HG02885 (cell line): Measurements from ENCODE around the gene WNT4.

ENCODE experiments used
- ATAC-seq: cut with Tn5 transposase; IDR thresholded peaks from one replicate; pipeline ENCODE4 v1.9.1; 2021; ENCODE audit warnings: mild to moderate bottlenecking; ENCODE audit not compliant: unreplicated experiment, poor library complexity

WNT4 gene

DNA sequence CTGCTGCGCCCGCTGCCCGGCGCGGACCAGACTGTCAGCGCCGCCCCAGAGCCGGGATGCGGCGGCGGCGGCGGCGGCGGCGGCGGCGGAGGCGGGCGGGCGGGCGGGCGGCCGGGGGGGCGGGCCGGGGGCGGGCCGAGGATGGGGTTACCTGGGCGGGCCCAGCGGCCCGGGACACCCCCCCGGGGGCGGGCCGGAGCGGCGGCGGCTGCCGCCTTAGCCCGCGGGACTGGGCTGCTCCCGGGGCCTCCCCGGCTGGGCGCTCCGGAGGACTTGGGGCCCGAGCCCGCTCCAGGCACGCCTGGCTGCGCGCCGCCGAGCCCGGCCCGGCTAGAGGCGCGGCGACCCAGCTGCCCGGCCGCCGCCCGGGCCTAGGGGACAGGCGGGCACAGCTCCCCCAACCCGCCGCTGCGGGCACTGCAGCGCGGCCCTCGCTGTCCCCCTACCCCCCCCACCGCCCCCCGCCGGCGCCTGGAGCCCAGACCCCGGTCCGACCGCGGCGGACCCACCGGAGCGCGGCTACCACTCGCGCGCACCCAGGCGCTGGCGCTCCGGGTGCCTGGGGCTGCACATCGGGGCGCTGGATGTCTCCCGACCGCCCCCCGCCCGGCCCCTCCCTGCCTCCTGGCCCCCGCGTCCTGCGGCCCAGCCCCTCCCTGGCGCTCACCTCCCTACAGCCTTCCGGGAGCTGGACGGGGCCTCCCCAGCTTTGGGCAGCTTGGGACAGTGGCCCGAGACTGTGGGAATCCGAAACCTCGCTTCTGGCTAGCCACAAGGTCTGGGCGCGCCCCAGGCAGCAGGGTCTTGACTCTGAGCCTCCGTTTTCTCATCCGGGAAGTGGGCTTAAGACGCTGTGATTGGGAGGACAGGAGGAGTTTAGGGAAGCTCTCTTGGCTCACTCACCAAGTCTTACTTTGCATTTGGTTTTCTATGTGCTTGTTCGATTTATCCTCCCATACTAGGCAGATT is at the start of gene WNT4:
Gene WNT4 (minus strand): TSS at position 33 of the 969 bp plus-strand sequence. CDS start 175 bp downstream, outside the sequence.
- no peak for ATAC-seq

DNA sequence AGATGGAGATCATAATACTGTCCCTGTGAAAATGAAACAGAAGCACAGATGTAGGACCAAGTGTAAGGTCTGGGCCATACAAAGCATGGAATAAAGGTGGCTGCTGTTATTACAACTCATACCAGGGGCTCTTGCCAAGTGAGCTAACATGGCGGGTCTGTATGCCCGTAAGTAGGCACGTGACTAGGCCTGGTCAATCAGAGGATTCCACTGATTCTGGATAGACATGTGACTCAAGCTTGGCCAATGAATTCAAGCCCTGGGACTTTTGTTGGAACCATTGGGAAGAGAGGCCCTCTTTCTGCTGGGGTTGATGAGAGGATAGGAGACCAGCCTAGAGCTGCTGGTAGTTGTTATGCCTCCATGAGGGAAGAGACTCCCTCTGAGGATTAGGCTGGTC is 47.8 kb upstream of the WNT4 start:
- no peak for ATAC-seq

DNA sequence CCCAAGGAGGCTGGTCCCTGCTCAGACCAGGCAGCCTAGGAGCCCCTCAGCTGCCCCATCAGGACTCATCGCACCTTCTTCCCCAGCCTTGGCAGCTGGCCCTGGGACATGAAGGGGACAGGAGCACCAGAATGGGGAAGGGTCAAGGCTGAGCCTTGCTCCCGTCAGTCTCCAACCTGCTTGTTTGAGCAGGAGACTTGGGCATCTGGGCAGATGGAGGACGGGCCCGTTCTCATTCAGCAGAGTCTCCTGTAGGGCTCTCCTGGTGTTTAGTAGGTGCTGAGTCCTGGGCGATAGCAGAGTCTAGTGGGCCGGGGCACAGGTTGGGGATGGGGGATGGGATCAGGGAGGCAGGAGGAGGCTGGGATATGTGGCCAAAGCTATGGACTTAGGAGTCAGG is 47.4 kb upstream of the WNT4 start:
- ATAC-seq: no peak

DNA sequence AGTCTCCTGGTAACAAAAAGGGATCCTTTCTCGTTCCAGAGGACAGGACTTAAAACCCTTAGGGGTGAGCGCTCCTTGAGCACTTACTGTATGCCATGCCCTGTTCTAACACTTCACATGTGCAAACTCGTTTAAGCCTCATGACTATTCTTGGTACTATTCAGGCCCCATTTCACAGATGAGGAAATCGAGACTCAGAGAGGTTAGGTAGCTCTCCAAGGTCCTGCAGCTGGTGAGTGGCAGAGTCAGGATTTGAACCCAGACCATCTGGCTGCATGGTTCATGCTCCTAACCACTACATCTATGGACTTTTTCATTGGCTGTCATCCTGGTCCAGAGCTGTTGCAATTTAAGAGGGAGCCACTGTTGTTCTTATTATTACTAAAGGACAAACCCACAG is 46.7 kb upstream of the WNT4 start:
- no peak for ATAC-seq

DNA sequence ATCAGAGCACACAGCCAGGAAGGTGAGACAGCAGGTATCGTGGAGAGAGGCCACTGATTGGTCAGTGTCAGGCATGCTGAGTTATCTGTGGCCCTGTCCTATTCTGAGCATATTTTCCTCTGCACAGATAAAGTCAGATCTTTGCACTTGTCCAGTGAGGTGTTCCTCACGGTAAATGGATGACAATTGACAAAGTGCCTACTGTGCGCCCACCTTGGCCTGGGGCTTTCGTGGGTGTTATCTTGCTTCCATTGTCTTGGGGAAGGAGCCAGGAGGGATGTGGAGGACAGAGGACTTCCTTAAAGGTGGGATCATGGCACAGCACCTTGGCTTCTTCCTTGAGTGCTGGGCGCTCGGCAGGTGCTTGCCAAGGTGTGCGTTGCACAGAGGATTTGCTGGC is 46.0 kb upstream of the WNT4 start:
- no peak for ATAC-seq

DNA sequence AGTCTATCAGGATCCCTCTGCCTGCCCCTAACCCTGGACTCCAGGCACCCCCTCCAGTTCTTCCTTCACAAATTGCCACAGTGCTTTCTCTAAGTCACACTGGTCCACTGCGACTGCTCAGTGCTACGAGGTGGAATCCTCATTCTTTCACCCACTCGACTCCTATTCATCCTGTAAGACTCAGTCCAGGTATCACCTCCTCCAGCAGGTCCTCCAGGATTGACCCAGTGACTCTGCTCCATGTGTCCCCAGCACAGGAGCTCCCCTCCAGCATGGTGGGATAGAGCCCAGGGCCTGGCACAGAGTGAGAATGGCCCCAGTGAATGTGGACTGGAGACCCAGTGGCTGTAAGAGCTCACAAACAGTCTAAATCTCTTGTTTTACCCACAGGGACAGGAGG is 45.5 kb upstream of the WNT4 start:
- no peak for ATAC-seq

DNA sequence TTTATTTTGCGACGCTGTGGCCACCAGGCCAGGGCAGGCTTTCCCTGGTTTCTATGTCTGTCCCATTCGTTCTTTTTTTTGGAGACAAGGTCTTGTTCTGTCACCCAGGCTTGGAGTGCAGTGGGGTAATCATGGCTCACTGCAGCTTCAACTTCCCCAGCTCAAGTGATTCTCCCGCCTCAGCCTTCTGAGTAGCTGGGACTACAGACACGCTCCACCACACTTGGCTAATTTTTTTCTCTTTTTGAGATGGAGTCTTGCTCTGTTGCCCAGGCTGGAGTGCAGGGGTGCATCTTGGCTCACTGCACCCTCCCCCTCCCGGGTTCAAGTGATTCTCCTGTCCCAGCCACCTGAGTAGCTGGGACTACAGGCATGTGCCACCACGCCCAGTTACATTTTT is 43.4 kb upstream of the WNT4 start:
- no peak for ATAC-seq

DNA sequence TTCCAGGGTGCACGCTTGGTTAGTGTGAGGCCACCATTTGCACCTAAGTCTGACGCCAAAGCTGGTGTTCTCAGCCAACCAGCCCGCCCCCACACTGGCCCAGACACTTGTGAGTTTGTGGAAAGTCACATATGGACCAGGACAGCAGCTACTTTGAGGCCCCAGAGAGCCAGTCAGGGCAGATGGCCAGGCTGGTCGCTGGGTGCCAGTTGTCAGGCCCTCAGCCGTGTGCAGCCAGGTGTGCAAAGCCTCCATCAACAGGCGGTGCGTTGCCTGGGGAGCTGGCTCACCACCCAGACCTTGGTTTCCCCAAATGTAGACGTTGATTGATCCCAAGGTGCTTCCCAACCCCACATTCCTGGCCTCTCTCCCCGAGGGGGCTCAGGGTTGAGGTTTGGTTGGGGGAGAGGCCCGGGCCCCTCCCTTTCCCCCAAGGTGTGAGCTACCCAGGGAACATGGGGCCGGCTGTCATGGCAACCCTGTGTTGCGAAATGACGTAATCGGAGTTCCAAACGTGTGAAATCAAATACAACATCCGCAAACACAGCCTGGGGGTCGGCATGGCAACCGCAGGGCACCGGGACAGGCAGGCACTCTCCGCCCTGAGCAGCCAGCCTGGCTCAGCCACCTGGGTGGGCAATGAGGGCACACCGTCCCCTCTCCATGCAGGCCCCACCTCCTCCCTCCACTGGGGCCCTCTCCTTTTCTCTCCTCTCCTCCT is 42.2 kb upstream of the WNT4 start:
- no peak for ATAC-seq

DNA sequence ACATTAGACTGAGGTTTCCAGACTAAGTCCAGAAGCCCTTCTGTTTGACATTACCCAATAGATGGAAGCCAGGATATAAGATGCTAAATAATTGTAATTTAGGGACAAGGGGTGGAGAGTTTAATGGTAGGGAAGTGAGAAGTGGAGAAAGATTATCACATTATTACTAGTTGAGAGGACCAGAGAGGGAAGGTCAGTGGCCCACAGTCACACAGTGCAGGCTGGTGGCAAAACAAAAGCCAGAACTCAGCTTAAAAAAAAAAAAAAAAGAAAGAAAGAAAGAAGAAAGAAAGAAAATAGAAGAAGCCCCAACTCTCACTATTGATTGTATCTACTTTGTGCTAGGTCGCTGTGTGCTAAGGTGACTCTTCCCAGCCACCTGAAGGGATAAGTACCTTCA is 41.6 kb upstream of the WNT4 start:
- no peak for ATAC-seq

DNA sequence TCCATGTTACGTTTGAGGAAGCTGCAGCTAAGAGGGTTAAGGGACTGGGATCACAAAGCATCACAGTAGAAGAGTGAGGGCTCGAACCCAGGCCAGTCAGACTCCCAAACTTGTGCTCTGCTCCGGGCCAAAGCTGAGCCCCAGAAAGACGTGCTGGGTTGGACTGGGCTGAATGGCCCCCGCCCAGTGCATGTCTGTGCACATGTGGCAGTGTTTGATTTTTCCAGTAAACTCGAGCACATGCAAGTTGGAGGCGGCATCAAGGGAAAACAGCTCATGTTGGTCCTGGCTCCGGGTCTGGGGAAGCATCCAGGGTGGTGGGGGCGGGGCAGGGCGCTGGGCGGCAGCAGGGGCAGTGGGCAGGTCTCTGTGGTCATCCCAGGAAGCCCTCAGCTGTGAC is 39.8 kb upstream of the WNT4 start:
- ATAC-seq: no peak

DNA sequence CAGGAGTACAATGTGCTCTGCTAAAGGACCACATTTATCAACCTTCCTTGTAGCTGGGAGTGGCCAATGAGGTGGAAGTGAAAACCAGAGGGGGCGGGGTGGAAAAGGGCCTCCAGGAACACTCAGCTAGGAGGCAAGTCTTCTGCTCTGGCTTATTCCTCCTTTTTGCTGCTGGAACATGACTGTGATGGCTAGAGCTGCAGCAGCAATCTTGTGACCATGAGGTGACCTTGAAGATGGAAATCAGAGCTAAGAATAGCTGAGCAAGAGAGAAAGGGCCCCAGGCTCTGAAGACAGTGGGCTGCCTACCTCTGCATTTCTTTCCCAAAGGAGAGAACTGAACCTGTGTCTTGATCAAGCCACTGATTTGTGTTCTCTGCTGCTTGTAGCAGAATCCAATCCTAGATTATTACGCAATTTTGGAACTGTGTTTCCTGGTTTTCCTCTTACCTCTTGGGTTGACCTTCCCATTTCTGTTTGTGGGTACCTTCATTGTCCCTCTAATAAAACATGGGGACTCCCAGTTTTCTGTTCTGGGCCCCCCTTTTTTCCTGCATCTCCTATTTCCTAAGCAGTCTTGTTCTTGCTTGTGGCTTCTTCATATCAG is 36.4 kb upstream of the WNT4 start:
- no peak for ATAC-seq

DNA sequence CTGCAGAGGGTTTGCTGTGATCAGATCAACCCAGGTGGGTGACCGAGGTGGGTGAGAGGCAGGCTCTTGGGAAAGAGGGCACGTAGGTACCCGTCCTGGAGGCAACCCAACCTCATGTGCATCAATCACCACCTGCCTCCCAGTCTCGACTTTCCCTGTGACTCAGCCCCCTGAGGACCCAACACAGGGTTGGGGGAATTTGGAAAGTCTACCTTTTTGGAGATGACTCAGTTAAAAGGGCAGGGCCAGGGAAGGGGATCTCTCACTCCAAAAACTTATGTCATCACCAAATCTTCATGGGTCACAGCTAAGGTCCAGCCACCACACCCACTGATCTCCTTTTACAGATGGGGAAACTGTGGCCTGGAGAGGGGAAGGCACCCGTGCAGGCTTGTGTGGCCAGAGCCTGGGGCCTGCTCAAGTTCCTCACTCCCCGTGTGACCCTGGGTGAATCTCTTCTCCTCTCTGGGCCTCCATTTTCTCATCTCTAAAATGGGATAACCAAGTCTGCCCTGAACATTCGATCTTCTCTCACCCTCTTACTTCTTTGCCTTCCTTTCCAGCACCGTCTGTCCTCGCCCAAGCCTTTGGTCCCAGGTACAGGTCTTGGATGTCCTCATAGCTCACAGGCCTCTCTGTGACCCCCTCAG is 34.6 kb upstream of the WNT4 start:
- no peak for ATAC-seq

DNA sequence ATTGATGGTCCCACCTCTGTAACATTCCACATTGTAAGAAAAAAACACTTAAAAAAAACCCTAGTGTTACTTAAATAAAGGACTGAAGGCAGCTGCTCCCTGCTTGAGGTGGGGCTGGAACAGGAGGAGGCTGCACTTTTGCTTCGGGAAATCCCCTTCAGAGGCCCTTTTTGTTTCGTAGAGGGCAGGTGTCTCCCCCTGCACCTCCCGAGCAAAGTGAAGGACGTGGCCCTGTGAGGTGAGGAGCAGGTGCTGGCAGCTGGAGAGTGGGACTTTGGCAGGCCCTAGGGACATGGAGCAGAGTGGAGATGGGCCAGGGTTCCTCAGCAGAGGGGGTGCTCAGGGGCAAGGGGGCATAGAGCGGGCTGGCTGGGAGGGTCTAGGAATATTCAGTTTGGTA is 33.4 kb upstream of the WNT4 start:
- no peak for ATAC-seq

DNA sequence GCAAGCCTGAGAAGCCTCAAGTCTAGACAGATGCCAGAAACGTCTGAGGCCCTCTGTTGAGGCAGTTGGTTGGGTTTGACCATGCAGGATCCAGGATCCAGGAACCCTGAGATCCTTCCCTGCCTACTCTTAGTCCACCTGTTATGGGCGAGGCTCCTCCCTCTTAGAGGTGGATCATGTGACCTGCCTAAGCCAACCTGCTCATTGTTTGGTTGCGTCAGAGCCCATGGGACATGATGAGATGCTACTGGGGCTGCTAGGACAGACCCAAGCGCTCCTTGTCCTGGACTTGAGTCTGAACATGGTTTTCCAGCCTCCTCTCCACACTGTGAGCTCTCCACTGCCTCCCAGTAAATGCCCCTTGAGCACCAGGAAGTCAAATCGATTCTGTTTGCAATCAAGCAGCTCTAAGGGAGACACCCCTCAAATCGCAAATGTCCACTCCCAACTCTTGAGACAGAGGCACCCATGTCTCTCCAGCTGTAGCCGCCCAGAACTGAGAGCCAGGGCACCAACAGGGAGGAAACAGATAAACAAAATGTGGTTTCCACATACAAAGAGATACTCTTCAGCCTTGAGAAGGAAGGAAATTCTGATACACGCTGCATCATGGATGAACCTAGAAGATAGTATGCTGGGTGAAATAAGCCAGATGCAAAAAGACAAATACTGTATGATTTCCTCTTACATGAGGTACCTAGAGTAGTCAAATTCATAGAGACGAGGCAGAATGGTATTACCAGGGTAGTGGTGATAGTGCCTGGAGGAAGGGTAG is 31.7 kb upstream of the WNT4 start:
- ATAC-seq: no peak

DNA sequence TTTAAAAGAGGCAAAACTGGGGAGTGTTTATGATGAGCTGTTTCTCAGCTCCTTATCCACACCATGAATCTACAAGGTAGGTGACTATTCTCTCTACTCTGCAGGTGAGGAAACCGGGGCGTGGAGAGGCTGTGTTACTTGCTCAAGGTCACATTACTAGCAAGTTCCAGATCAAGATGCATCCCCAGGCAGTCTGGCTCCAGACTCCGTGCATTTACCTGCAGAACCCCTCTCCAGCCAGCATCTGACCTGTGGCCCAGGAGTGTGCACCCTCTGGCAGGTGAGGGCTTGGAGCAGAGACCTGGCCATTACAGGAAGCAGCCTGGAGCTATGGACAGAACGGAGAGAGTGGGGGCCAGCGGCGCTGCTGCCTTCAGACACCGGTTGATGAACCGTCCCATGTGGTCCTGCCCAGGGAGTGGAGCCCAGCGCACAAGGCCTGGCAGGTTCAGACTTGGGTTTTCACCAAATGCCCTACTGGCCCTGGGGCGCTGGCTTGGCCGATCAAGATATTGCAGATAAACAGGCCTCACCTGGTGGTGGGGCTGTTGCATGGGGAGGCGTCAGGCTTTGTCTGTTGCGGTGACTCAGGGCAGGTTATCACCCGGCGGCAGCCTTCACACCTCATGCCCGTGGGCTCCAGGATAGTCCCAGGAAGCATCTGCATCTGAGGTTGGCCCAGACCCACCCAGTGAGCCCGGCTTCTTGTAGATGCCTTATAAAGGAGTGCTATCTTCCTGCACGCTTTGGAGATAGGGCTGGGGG is 29.2 kb upstream of the WNT4 start:
- no peak for ATAC-seq

DNA sequence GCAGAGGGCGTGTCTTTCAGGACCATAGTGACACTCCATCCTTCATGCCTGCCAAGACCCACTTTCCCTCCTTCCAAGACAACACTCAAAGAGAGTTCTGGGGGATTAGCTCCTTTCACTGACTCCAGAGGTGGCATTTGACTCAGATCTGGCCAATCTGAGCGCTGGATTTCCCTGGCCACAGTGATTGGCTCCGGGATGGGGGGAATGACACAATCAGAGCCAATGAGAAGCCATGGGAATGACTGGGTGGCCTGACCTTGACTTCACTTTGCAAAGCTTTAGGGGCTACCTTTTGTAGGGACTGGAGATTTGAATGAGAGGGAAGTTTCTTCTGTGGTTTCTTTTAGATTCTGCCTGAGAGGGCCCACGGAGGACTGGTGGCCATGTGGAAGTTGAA is 26.9 kb upstream of the WNT4 start:
- no peak for ATAC-seq

DNA sequence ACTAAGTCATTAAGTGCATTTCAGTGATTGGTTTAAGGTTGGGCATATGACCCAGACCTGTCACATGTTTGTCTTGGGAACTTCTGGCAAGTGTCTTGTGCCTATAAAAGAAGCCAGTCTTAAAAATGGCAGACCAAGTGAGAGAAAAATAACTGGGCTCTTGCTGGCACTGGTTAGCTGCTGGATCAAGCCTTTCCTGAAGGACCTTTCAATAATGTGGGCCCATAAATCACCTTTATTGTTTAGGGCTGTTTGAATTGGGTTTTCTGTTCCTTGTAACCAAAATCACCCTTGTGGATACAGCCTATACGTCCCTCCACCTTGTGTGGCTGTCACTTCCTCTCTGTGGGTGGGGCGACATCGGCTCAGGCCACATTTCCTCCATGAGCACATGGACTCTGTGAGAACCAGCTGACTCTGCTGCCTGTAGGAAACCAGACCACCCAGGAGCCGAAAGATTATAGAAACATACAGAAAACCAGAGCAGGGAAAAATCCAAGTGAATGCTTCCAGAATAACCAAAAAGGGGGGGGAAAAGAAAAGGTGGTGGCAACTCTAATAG is 25.6 kb upstream of the WNT4 start:
- ATAC-seq: no peak

DNA sequence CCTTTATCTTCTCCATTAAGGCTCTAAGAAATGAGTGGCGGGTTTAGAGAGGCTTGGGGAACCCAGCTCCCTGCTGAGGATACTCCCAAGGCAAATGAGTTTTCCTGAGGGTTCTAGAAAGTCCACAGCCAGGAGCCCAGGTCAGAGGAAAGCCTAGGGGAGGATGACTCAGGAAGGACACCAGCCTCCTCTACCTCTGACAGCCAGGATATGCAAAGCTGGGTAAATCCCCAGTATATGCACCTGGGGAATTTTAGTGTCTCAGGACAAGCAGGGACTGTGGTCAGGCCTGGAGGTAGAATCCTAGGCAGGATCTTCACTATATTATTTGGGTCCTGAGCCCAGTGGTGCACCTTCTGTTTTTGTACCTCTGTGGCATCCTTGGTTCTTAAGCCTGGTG is 23.5 kb upstream of the WNT4 start:
- ATAC-seq: no peak
